DOHH2 (cell line): ENCODE measurements around the gene UGT1A6.

Experiments
- H3F3A ChIP-seq: fragments of 200-600 bp; sonication (generic), shearing (Covaris generic); 2 replicates; pipeline ENCODE4 v1.6.0; 2016; ENCODE audit warnings: antibody characterized with exemption, mild to moderate bottlenecking; ENCODE audit not compliant: control insufficient read depth, insufficient read depth
- H3K27ac ChIP-seq: fragments of 200-600 bp; sonication (generic); 2 replicates; pipeline ENCODE4 v1.5.1; 2014; ENCODE audit warnings: low read depth, mild to moderate bottlenecking, low read length, moderate library complexity
- H3K27me3 ChIP-seq: fragments of 200-600 bp; sonication (generic); 2 replicates; pipeline ENCODE4 v1.6.1; 2014; ENCODE audit warnings: mild to moderate bottlenecking, low read length, mixed read lengths; ENCODE audit not compliant: control insufficient read depth
- H3K36me3 ChIP-seq: fragments of 200-600 bp; sonication (generic); 2 replicates; pipeline ENCODE4 v1.6.1; 2014; ENCODE audit warnings: mild to moderate bottlenecking, low read length, moderate library complexity, mixed read lengths; ENCODE audit not compliant: control insufficient read depth
- H3K4me1 ChIP-seq: fragments of 200-600 bp; sonication (generic); 2 replicates; pipeline ENCODE4 v1.6.1; 2014; ENCODE audit warnings: mild to moderate bottlenecking, low read length, mixed read lengths; ENCODE audit not compliant: control insufficient read depth
- H3K4me2 ChIP-seq: fragments of 200-600 bp; sonication (generic); 2 replicates; pipeline ENCODE4 v1.6.0; 2014; ENCODE audit warnings: mild to moderate bottlenecking, low read length, moderate library complexity
- H3K4me3 ChIP-seq: fragments of 200-600 bp; sonication (generic); 2 replicates; pipeline ENCODE4 v1.5.1; 2014; ENCODE audit warnings: mild to moderate bottlenecking, low read length, mixed read lengths
- H3K79me2 ChIP-seq: fragments of 200-600 bp; sonication (generic); 2 replicates; pipeline ENCODE4 v1.6.1; 2014; ENCODE audit warnings: mild to moderate bottlenecking, low read length, mixed read lengths; ENCODE audit not compliant: control insufficient read depth
- H3K9me2 ChIP-seq: fragments of 200-600 bp; sonication (generic); replicated peaks from 2 replicates; pipeline ENCODE4 v1.6.1; 2014; ENCODE audit warnings: mild to moderate bottlenecking, low read length, mixed read lengths; ENCODE audit not compliant: control insufficient read depth
- H3K9me3 ChIP-seq: fragments of 200-600 bp; sonication (generic); 2 replicates; pipeline ENCODE4 v1.6.1; 2014; ENCODE audit warnings: antibody characterized with exemption, low read length, mixed read lengths; ENCODE audit not compliant: control insufficient read depth, insufficient read depth
- H4K20me1 ChIP-seq: fragments of 200-600 bp; sonication (generic); 2 replicates; pipeline ENCODE4 v1.6.0; 2014; ENCODE audit warnings: low read depth, mild to moderate bottlenecking, antibody characterized with exemption, low read length, moderate library complexity; ENCODE audit not compliant: control insufficient read depth, insufficient read depth
- EZH2phosphoT487 ChIP-seq: fragments of 200-600 bp; sonication (generic); IDR thresholded peaks from 2 replicates; pipeline ENCODE4 v1.6.1; 2017; ENCODE audit warnings: borderline replicate concordance, mild to moderate bottlenecking, antibody characterized with exemption, low read length, moderate library complexity, mixed read lengths
- TF ChIP-seq, protein P1 (sequence below): fragments of 200-600 bp; sonication (generic); IDR thresholded peaks from one replicate; pipeline ENCODE4 v1.5.1; 2014; ENCODE audit warnings: antibody characterized with exemption, mild to moderate bottlenecking, low read depth, low read length; ENCODE audit not compliant: poor library complexity, severe bottlenecking

UGT1A6 gene

DNA sequence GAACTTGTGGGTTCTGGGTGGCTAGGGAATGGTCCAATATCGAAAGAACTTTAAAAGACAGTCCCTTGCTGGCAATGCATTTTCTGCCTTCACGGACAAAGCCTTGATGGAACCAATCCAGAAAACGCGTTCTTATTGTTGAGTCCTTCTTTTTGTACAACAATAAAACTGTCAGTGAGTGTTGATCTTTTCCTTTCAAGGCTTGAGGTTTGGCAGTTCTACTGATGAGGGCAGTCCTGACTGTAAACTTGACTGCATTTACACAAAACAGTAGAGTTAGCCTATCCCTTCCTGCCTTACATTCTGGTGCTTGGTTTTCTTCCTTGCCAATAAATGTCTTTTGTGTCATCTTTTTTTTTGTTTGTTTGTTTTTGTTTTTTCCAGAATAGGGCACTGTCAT, 13.5 kb upstream of the UGT1A6 start:
- TF ChIP-seq EZH2phosphoT487: no peak
- TF ChIP-seq, protein P1, sequence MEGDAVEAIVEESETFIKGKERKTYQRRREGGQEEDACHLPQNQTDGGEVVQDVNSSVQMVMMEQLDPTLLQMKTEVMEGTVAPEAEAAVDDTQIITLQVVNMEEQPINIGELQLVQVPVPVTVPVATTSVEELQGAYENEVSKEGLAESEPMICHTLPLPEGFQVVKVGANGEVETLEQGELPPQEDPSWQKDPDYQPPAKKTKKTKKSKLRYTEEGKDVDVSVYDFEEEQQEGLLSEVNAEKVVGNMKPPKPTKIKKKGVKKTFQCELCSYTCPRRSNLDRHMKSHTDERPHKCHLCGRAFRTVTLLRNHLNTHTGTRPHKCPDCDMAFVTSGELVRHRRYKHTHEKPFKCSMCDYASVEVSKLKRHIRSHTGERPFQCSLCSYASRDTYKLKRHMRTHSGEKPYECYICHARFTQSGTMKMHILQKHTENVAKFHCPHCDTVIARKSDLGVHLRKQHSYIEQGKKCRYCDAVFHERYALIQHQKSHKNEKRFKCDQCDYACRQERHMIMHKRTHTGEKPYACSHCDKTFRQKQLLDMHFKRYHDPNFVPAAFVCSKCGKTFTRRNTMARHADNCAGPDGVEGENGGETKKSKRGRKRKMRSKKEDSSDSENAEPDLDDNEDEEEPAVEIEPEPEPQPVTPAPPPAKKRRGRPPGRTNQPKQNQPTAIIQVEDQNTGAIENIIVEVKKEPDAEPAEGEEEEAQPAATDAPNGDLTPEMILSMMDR: no peak
- Histone ChIP-seq H3K4me2 (no peak overlapping the region), H3K9me3 (no peaks in the 10 kb centered on the region), H3K4me3 (no peak overlapping the region), H3F3A (no peaks in the 10 kb centered on the region), H3K27me3 (no peaks in the 10 kb centered on the region; the same call in 1 of the 2 replicates), H3K79me2 (no peaks in the 10 kb centered on the region), H4K20me1 (no peaks in the 10 kb centered on the region), H3K4me1 (peaks cover 9% of the 10 kb centered on the region), H3K9me2 (no peaks in the 10 kb centered on the region), H3K27ac (no peak overlapping the region), H3K36me3 (no peaks in the 10 kb centered on the region)

DNA sequence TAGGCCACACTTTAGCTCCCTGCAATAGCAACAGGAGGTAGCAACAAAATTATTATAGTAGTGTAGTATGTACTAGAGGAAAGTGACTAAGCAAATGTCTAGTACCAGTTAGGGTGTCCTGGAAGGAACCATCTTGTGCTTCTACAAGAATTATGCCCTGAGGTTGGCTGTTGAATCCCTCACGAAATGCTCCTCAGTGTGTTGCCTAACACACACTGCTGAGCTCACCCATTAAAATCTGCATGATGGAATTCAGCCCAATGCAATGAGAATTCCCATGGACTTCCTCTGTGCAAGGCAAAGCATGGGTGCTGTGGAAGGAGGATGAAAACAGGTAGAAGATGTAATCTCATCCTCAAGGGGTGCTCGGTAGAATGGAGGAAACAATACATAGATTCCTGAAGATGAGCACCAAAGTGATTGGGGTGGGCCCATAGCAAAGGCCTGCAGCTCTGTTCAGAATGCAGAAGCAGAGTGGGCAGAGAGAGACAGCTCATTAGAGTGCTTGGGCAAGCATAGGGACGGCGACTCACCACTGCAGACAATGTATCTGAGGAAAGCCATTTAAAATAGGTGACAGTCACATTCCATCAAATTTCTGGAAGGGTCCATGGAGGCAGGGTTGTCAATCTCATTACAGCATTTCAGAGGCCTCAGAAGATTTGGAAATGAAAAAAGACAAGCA, 12.2 kb upstream of the UGT1A6 start:
- H3K79me2 ChIP-seq: no peaks in the 10 kb centered on the region
- no peak overlapping the region for H3K27ac ChIP-seq
- H3K36me3 ChIP-seq: no peaks in the 10 kb centered on the region
- TF ChIP-seq, protein P1: no peak
- TF ChIP-seq EZH2phosphoT487: no peak
- H3K4me1 ChIP-seq: peaks cover 9% of the 10 kb centered on the region
- no peaks in the 10 kb centered on the region for H3K9me3 ChIP-seq
- H3K27me3 ChIP-seq: no peaks in the 10 kb centered on the region; the same call in 1 of the 2 replicates
- H4K20me1 ChIP-seq: no peaks in the 10 kb centered on the region
- no peaks in the 10 kb centered on the region for H3F3A ChIP-seq
- H3K4me3 ChIP-seq: no peak overlapping the region
- no peak overlapping the region for H3K4me2 ChIP-seq
- H3K9me2 ChIP-seq: no peaks in the 10 kb centered on the region

DNA sequence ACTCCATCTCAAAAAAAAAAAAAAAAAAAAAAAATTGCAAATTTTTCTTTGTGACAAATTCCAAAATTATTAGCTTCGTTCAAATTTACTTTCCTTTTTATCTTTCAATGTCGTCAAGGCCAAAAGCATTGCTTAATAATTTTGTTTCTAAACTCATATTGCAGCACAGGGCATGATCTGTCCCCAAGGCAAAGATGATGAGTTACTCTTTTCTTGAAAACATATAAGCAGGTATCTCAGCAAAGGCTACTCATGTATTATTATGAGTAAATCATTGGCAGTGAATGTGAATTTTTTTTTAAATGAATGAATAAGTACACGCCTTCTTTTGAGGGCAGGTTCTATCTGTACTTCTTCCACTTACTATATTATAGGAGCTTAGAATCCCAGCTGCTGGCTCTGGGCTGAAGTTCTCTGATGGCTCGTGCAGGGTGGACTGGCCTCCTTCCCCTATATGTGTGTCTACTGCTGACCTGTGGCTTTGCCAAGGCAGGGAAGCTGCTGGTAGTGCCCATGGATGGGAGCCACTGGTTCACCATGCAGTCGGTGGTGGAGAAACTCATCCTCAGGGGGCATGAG, 11.1 kb upstream of the UGT1A6 start, which contains the start of gene UGT1A7:
Gene UGT1A7, plus strand, starts transcription at position 381 of the 579 bp plus-strand sequence. Its CDS starts 37 bp downstream, at position 418.
- H3K4me3 ChIP-seq: no peak within 1 kb of the TSS
- no peak within 1 kb of the TSS for H3K27ac ChIP-seq
- no peaks in the 10 kb centered on the region for H3K36me3 ChIP-seq
- no peaks in the 10 kb centered on the region for H3K9me3 ChIP-seq
- no peaks in the 10 kb centered on the region for H3F3A ChIP-seq
- no peaks in the 10 kb centered on the region; the same call in 1 of the 2 replicates for H3K27me3 ChIP-seq
- no peak for TF ChIP-seq EZH2phosphoT487
- TF ChIP-seq, protein P1: no peak
- peaks cover 9% of the 10 kb centered on the region for H3K4me1 ChIP-seq
- H3K9me2 ChIP-seq: no peaks in the 10 kb centered on the region
- H3K4me2 ChIP-seq: peak within 1 kb of the TSS; percentile 32
- no peaks in the 10 kb centered on the region for H4K20me1 ChIP-seq
- no peaks in the 10 kb centered on the region for H3K79me2 ChIP-seq
